ENCODE measurements around the gene FCGBP.

DNA sequence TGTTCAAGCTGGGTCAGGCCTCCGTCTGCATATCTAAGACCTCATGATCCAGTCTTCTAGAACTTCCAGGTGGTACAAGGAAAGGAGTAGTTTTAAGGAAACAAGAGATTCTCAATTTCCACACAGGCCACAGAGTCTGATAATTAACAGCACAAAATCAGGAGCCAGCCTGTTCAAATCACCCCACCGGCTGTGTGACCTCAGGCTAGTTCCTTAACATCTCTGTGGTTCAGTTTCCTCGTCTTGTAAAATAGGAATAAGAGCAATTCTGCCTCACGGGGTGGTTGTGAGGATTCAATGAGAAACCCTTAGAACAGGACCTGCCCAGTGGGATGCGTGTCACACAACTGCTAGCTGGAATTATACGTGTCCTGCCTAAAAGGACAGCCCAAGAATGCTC, 25.6 kb downstream of the FCGBP start:
- no peak for TF ChIP-seq JUNB (IDR thresholded peaks at IDR 0.05)
- no peak for TF ChIP-seq NPAS2 (CRISPR knock-in tag; IDR thresholded peaks at IDR 0.05; ENCODE audit: borderline replicate concordance)
- TF ChIP-seq, protein P1, sequence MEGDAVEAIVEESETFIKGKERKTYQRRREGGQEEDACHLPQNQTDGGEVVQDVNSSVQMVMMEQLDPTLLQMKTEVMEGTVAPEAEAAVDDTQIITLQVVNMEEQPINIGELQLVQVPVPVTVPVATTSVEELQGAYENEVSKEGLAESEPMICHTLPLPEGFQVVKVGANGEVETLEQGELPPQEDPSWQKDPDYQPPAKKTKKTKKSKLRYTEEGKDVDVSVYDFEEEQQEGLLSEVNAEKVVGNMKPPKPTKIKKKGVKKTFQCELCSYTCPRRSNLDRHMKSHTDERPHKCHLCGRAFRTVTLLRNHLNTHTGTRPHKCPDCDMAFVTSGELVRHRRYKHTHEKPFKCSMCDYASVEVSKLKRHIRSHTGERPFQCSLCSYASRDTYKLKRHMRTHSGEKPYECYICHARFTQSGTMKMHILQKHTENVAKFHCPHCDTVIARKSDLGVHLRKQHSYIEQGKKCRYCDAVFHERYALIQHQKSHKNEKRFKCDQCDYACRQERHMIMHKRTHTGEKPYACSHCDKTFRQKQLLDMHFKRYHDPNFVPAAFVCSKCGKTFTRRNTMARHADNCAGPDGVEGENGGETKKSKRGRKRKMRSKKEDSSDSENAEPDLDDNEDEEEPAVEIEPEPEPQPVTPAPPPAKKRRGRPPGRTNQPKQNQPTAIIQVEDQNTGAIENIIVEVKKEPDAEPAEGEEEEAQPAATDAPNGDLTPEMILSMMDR (IDR thresholded peaks at IDR 0.05), result no peak
- no peak for TF ChIP-seq POLR2A (IDR thresholded peaks at IDR 0.05; ENCODE audit: low read length)
- TF ChIP-seq, protein P2, sequence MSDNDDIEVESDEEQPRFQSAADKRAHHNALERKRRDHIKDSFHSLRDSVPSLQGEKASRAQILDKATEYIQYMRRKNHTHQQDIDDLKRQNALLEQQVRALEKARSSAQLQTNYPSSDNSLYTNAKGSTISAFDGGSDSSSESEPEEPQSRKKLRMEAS (IDR thresholded peaks at IDR 0.05), result no peak
- no peak for TF ChIP-seq RNF2 (IDR thresholded peaks at IDR 0.05; ENCODE audit: borderline replicate concordance, low read depth)
- no peak for TF ChIP-seq RCOR1 (IDR thresholded peaks at IDR 0.05; ENCODE audit: low read depth, low read length)
- no peak for TF ChIP-seq PHF8 (IDR thresholded peaks at IDR 0.05; ENCODE audit: borderline replicate concordance, low read depth)
- no peak for TF ChIP-seq MYC (IDR thresholded peaks at IDR 0.05; ENCODE audit: borderline replicate concordance, low read length)
- 0 out of 2 replicates have a peak, but pooled peaks have one; percentile 39 for TF ChIP-seq HDAC2 (IDR thresholded peaks at IDR 0.05)
- TF ChIP-seq KDM1A (IDR thresholded peaks at IDR 0.05; ENCODE audit: low read depth), result no peak; the same call in 1 of the 2 replicates
- no peak for TF ChIP-seq CEBPB (IDR thresholded peaks at IDR 0.05)
- no peak for TF ChIP-seq RFX5 (IDR thresholded peaks at IDR 0.05)
- no peak for TF ChIP-seq EP300 (IDR thresholded peaks at IDR 0.05)
